HG02798 (cell line): Measurements from ENCODE around the gene SKA2.
"Not testable (repeated sequence)": the region's sequence is repeated elsewhere in the genome, so short reads cannot be mapped to it uniquely, and the experiment has no call there.

Experiments
- ATAC-seq: cut with Tn5 transposase; IDR thresholded peaks from one replicate; pipeline ENCODE4 v1.9.1; 2021; ENCODE audit warnings: mild to moderate bottlenecking; ENCODE audit not compliant: unreplicated experiment, poor library complexity

Gene SKA2

DNA sequence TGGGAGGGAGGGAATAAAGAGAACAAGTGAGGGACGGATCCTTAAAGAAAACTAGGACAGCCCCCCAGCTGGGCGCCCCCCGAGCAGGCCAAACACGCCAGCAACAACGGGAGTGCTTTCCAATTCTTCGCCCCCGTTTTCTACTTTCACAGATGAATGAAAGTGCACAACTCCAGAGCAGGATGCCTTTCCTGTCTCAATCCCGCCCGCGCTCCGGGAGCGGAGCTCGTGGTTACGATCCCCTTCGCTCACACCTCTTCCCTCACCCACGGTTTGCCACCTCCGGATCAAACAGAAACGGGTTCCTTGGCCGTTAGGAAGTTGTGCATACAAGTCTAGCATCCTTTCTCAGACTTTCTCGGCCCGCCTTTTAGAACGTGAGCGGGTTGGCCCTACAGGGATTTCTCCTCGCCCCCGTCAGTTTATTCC is 680 bp downstream of the SKA2 start:
- no peak for ATAC-seq

DNA sequence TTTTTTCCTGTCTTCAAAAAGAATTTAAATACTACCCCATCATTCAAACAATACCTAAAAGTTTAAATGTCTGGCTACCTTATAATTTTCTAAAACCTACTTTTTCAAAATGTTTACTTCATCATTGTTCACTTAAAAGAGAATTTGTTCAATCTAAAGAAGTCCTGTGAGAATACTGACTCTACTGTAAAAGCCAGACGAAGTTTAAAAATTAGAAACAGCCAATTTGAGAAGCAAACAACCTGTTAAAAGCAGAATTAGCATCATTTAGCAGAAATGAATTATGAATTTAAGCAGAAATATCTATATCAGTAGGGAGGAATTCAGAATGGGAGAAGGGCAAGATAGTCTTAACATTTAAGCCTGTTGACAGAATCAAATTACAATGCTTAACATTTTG is 2.1 kb downstream of the SKA2 start:
- no peak for ATAC-seq

DNA sequence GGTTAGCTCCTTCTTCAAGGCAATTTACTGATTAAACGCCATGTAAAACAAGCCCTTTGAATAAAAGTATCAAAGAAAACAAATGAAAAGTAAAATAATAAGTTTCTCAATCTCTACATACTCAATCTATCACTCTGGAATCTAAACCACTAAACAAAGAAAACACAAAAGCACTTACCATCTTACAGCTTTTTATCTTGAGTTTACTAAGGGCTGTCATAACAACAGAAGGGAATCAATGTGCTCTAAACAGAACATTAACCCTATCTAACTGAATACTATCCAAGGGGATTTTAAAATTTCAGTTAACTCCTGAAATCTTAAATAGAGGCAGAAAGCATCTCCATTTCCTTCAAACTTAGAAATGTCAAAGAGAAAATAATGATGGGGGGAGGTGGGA is 3.4 kb downstream of the SKA2 start:
- ATAC-seq: no peak

DNA sequence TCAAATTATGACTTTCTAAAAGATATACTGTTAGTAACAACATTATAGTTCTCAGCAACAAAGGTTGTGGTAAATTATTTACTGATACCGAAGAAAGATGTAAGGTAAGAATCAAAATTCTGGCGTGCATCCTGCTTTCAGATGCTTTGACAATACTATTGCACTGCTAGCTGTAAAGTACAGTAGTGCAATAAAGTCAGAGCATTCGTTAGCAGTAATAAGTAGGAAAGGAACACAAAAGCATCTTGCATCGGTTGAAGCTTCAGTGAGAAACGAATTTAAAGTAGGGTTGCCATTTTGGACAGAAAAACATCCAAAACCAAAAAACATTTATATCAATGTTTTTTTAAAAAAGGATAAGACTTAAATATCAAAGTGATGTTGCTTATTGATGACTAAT is 4.0 kb downstream of the SKA2 start:
- no peak for ATAC-seq

DNA sequence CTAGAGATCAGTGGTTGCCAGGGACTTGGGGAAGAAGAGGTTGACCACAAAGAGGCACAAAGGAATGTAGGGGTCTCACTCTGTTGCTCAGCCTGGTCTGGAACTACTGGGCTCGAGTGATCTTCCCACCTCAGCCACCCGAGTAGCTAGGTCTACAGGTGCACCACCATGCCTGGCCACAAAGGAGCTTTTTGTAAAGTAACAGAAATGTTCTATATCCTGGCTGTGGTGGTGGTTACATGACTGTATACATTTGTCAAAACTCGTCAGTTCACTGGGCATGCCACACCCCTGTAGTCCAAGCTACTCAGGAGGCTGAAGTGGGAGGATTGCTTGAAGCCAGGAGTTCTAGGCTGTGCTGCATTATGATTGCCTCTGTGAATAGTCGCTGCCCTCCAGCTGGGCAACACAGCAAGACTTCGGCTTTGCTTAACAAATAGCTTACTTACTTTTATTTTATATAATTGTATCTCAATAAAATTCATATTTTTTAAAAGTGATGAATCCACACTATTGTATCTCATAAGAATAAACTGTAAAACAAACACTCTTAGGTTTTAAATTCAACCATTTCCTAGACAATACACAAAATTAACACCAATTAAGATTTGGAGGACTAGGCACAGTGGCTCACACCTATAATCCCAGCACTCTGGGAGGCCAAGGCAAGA is 5.0 kb downstream of the SKA2 start:
- no peak for ATAC-seq

DNA sequence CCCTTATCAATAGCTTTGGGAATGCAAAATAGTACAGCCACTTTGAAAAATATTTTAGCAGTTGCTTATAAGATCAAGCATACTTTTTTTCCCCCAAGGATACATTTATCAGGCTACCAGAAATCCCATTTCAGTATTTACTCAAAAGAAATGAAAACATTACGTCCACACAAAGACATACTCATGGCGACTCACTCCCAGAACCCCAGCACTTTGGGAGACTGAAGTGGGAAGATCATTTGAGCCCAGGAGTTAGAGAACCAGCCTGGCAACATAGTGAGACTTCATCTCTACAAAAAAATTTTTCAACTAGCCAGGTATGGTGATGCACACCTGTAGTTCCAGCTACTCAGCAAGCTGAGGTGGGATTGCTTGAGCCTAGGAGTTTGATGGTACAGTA is 5.9 kb downstream of the SKA2 start:
- no peak for ATAC-seq

DNA sequence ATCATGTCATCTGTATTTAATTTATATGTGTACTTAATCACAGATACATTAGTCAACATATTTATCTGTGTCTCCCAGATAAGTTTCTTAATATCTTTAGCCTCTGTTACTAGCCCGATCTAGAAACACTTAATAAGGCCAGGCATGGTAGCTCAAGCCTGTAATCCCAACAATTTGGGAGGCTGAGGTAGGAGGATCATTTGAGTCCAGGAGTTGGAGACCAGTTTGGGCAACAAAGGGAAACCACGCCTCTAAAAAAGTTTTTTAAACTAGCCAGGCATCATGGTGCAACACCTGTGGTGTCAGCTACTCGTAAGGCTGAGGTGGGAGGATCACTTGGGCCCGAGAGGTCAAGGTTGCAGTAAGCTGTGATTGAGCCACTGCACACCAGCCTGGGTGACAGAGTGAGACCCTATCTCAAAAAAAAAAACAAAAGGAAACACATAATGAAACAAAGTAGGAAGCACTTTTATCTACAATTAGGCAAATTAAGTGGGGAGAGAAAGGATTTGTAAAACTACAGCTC is 9.4 kb downstream of the SKA2 start:
- no peak for ATAC-seq

DNA sequence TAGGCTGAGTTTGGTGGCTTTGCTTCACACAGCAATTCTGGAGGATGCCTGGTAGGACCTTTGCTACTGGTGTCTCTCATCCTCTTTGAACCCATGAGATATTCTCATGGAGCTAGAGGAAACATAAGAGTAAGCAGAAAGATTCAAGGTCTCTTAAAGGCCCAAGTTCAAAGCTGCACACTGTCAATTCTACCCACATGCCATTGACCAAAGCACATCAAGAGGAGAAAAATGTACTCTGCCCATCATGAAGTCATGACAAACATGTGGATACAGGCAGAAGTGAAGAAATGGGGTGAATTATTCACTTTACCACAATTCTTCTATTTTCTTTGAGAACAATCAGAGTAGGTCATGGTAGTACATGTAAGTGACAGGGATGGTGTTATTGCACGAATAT is 13.1 kb downstream of the SKA2 start:
- no peak for ATAC-seq

DNA sequence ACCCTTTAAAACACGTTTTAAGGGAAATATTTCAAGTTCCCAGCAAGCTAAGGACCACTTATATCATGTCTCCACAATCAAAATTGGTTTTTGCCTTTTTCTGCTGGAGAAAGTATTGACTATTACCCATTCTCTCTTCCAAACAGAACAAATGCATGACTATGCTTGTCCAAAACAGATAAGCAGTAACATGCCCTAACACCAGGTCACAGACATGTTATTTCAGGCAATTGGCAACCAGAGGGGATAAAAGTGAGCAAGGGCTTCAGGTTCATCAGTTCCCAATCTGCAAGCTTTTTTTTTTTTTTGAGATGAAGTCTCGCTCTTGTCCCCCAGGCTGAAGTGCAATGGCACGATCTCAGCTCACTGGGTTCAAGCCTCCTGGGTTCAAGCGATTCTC is 15.0 kb downstream of the SKA2 start:
- ATAC-seq: no peak

DNA sequence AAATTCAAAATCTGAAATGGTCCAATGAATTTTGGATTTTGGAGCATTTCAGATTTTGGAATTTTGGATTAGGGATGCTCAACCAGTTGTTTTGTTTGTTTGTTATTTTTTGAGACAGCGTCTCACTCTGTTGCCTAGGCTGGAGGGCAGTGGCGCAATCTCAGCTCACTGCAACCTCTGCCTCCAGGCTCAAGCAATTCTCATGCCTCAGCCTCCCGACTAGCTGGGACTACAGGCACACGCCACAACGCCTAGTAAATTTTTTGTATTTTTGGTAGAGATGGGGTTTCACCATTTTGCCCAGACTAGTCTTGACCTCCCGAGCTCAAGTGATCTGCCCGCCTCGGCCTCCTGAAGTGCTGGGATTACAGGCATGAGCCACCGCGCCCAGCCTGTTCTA is 16.6 kb downstream of the SKA2 start:
- not testable (repeated sequence) for ATAC-seq

DNA sequence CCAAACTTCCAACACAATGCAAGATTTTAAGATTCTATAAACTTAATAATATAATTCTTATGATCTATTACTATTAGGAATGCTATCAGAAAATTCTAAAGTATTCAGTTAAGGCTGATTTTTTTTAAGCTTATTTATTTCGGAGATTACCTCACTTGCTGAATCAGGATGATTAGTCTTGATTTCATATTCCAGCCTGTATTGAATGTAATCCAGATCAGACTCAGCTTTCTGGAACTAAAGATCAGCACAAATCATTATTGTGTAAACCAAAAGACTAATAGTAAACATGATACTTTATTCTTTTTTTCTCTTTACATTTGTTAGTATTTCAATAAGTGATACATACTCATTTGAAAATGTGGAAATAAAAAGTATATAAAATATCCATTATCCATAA is 23.9 kb downstream of the SKA2 start:
- ATAC-seq: no peak

DNA sequence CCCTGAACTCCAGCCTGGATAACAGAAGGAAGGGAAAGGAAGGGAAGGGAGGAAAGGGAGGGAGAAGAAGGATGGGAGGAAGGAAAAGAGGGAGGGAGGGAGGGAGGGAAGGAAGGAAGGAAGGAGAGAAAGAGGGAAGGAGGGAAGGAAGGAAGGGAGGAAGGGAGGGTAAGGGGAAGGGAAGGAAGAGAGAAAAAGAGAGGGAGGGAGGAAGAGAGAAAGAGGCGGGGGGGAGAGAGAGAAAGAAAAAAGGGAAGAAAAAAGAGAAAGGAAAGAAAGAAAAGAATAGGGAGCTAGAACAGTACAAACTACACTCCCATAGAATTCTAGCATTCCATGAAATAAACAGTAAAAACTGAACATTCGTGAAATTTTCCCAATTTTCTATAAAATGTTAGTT is 25.2 kb downstream of the SKA2 start:
- no peak for ATAC-seq

DNA sequence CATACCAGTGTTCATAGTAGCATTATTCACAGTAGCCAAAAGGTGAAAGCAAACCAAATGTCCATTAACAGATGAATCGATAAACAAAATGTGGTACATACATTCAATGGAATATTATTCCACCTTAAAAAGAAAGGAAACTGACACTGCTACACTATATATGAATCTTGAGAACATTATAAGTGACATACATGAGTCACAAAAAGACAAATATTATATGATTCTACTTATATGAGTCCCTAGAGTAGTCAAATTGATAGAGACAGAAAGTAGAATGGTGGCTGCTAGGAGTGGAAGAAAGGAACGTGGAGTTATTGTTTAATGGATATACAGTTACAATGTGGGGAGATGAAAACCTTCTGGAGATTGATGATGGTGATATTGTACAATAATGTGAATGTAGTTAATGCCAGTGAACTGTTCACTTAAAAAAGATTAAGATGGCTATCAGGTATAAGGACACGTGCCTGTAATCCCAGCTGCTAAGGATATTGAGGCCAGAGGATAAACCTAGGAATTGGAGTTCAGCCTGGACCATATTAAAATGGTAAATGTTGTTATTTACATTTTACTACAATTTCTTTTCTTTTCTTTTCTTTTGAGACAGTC is 28.1 kb downstream of the SKA2 start:
- no peak for ATAC-seq

DNA sequence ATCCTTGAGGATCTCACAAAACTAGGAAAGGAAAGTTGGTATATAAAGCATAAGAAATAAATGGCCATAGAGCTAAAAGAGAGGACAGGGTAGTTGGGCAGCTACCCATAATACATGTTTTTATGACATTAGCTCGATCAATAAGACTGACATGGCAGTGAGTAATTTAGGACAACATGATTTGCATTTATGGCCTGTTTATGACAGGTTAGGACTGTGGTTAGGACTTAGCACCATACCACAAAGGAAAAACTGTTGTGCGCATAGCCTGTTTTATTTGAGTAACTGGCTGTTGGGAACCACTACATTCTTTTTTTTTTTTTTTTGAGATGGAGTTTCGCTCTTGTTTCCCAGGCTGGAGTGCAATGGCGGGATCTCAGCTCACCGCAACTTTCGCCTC is 30.3 kb downstream of the SKA2 start:
- ATAC-seq: no peak

DNA sequence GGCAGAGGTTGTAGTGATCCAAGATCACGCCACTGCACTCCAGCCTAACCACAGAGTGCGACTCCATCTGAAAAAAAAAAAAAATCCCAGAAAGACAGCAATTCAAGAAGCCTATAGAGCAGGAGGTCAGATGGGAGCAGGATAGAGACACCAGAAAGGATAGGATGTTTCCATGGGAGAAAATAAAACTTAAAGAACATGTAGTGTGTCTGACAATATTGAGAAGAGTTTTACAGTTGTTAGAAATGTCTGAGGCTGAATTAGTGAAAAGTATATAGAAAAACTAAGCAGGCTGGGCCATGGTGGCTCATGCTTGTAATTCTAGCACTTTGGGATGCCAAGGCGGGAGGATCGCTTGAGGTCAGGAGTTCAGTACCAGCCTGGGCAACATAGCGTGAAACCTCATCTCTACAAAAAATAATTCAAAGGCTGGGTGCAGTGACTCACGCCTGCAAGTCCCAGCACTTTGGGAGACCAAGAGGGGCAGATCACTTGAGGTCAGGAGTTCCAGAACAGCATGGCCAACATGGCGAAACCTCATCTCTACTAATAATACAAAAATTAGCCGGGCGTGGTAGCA is 33.0 kb downstream of the SKA2 start:
- no peak for ATAC-seq

DNA sequence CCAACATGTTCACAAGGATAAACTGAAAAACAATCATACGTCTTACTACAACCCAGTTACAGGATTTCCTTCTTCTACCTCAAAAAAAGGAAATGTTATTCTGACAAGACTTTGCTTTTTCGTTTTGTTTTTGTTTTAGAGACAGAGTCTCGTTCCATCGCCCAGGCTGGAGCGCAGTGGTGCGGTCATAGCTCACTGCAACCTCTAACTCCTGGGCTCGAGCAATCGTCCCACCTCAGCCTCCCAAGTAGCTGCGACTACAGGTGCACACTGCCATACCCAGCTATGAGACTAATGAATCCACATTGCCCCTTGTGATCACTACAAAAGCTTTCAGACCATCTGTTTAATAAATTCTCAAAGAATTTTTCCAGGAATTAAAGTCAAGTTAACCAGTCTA is 39.5 kb downstream of the SKA2 start:
- ATAC-seq: no peak

DNA sequence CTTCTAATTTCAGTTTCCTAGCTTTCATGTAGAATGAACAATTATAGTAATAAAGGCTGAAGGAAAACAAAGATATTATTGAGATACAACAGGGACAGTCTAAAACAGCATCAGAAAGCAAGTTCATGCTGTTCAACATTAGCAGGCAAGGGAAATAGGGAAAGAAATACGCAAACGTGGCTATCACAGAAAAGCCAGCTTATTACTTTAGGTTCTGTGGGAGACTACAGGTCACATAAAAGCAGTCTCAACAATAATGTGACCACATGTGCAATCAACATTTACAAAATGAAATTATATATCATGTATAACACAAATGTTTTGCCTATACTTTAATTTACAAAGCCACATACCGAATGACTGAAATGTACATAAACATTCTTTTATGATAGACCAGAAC is 43.4 kb downstream of the SKA2 start:
- ATAC-seq: no peak

DNA sequence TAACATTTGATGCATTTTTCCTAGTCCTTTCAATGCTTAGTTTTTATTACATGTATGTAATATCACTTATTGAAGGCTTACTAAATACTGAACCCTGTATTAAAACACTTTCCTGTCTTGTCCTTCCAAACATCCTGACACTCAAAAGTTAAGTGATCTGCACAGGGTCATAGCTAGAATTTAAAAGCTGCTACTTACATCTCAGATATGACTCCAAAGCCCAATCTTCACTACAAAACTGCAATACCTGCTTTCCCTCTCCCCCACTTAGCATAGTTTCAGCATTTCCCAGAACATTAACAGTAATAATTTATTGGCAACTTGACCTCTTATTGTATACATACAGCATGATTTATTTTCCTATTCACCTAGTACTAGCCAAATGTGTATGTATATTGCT is 44.0 kb downstream of the SKA2 start:
- no peak for ATAC-seq

DNA sequence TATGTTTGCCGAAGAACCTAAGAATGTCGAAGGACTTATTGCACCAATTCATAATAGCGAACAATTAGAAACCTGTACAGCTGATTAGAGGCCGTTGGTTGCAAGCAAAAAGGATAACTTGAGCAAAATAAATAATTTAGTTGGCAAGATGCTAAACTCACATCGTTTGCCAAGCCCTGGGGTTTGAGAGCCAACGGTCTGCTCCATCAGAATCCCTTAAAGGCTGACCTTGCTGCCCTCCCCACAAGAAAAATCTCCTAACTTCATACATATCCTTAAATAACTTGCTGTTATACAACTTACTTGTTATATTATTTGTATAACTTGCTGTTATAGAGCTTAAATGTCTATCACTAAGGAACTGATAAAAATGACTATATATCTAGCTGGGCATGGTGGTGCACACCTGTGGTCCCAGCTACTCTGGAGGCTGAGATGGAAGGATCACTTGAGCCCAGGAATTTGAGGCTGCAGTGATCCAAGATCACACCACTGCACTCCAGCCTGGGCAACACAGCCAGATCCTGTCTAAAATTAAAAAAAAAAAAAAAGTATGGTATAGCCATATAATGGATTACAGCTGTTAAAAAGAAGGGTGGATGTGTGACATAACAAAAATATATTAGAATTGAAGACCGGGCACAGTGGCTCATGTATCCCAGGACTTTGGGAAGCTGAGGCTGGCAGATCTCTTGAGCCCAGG is 46.4 kb downstream of the SKA2 start:
- no peak for ATAC-seq

DNA sequence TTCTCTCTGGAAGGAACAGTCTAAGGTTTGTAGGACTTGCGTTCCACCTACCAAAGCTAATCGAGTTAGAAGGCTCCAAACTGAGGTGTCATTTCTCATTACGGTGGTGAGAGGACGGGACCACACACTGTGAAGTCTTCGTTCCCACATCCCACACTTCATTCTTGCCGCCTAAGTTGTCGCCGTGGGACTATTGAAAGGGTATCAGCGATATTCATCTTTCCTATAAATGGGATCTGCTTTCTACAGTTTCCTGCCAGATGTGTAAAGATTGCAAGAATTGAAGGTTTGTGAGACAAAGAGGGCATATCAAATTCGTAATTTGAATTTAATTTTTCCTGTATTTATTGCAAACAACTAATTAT is 47.7 kb downstream of the SKA2 start:
- ATAC-seq: no peak
